Neural progenitor cell (in vitro differentiated cells): ENCODE data around the gene SERPINB10. TPM values are rescaled to one million over a fixed set of nuclear protein-coding genes. Genes with fewer than 3 reads are reported as not detected.

Source experiments
- DNase-seq: peaks from one replicate; pipeline ENCODE4 v3.0.0-alpha.2; 2016; ENCODE audit warnings: low spot score
- H2AFZ ChIP-seq: fragments of 200-600 bp; sonication (generic); replicated peaks from 2 replicates; pipeline ENCODE4 v1.6.1; 2016; ENCODE audit warnings: antibody characterized with exemption
- H3F3A ChIP-seq: fragments of 200-600 bp; sonication (generic); 2 replicates; pipeline ENCODE4 v1.6.1; 2016; ENCODE audit warnings: antibody characterized with exemption, low read depth
- H3K27ac ChIP-seq: fragments of 200-600 bp; sonication (generic); 2 replicates; pipeline ENCODE4 v1.5.1; 2016; ENCODE audit warnings: mild to moderate bottlenecking
- H3K27me3 ChIP-seq: fragments of 200-600 bp; sonication (generic); 2 replicates; pipeline ENCODE4 v1.6.1; 2016; ENCODE audit warnings: mild to moderate bottlenecking, moderate library complexity
- H3K36me3 ChIP-seq: fragments of 200-600 bp; sonication (generic); 2 replicates; pipeline ENCODE4 v1.5.1; 2016
- H3K4me1 ChIP-seq: fragments of 200-600 bp; sonication (generic); 2 replicates; pipeline ENCODE4 v1.6.1; 2016; ENCODE audit warnings: mixed run types
- H3K4me2 ChIP-seq: fragments of 200-600 bp; sonication (generic); 2 replicates; pipeline ENCODE4 v1.6.1; 2016
- H3K4me3 ChIP-seq: fragments of 200-600 bp; sonication (generic); 2 replicates; pipeline ENCODE4 v1.5.1; 2016
- H3K79me2 ChIP-seq: fragments of 200-600 bp; sonication (generic); 2 replicates; pipeline ENCODE4 v1.6.1; 2016; ENCODE audit warnings: low read depth
- H3K9ac ChIP-seq: fragments of 200-600 bp; sonication (generic); 2 replicates; pipeline ENCODE4 v1.6.1; 2016
- H3K9me3 ChIP-seq: fragments of 200-600 bp; sonication (generic); 2 replicates; pipeline ENCODE4 v1.5.1; 2016; ENCODE audit warnings: low read depth
- H4K20me1 ChIP-seq: fragments of 200-600 bp; sonication (generic); 2 replicates; pipeline ENCODE4 v1.6.1; 2016; ENCODE audit warnings: low read depth
- H3K27ac Mint-ChIP-seq: 3 replicates; pipeline ENCODE4 v1.8.0; 2021; ENCODE audit warnings: mixed read lengths
- H3K27me3 Mint-ChIP-seq: 2 replicates; pipeline ENCODE4 v1.8.0; 2022; ENCODE audit warnings: low read depth, mild to moderate bottlenecking, inconsistent platforms, moderate library complexity, mixed read lengths; ENCODE audit not compliant: insufficient read depth
- H3K36me3 Mint-ChIP-seq: 3 replicates; pipeline ENCODE4 v1.8.0; 2021; ENCODE audit warnings: mixed read lengths
- H3K4me1 Mint-ChIP-seq: 3 replicates; pipeline ENCODE4 v1.8.0; 2021; ENCODE audit warnings: mixed read lengths
- H3K4me3 Mint-ChIP-seq: 3 replicates; pipeline ENCODE4 v1.8.0; 2021; ENCODE audit warnings: mild to moderate bottlenecking, moderate library complexity, mixed read lengths
- H3K9me3 Mint-ChIP-seq: 3 replicates; pipeline ENCODE4 v1.8.0; 2020; ENCODE audit warnings: mixed read lengths
- CTCF ChIP-seq: fragments of 200-600 bp; sonication (generic); IDR thresholded peaks from 2 replicates; pipeline ENCODE4 v1.5.1; 2017; ENCODE audit warnings: antibody characterized with exemption, mild to moderate bottlenecking
- EZH2 ChIP-seq: fragments of 200-600 bp; sonication (generic); IDR thresholded peaks from 2 replicates; pipeline ENCODE4 v1.6.1; 2017; ENCODE audit warnings: antibody characterized with exemption, mild to moderate bottlenecking, moderate library complexity
- EZH2phosphoT487 ChIP-seq: fragments of 200-600 bp; sonication (generic); IDR thresholded peaks from 2 replicates; pipeline ENCODE4 v1.6.1; 2017; ENCODE audit warnings: antibody characterized with exemption
- total RNA-seq: library from RNA; depleted of rRNA; stranded (reverse); fragments of >200 nt; gene quantifications from 2 replicates; pipeline ENCODE4 v1.2.3, GENCODE V29; 2015; ENCODE audit warnings: low replicate concordance

Gene SERPINB10
- total RNA-seq, 1 donor from 2014 or later = not detected

- Histone ChIP-seq H3K79me2 (no peaks in the 10 kb centered on the region), H3K4me2 (no peak overlapping the region), H3K36me3 (no peaks in the 10 kb centered on the region), H3F3A (peaks cover 10% of the 10 kb centered on the region), H3K27ac (no peak overlapping the region), H3K4me3 (no peak overlapping the region), H2AFZ (no peak overlapping the region), H4K20me1 (no peaks in the 10 kb centered on the region), H3K9me3 (no peaks in the 10 kb centered on the region), H3K4me1 (peaks cover 7% of the 10 kb centered on the region), H3K9ac (no peak overlapping the region), H3K27me3 (peaks cover 27% of the 10 kb centered on the region)
- Mint-ChIP-seq H3K27ac (no peak overlapping the region), H3K4me1 (peaks cover 5% of the 10 kb centered on the region), H3K4me3 (no peak overlapping the region), H3K9me3 (peaks cover 2% of the 10 kb centered on the region), H3K36me3 (no peaks in the 10 kb centered on the region), H3K27me3 (peaks cover 6% of the 10 kb centered on the region)
- TF ChIP-seq CTCF (no peak), EZH2phosphoT487 (no peak), EZH2 (no peak)
- no peak for DNase-seq
These were observed 39.5 kb downstream of the SERPINB10 start for GRCh38 chr18:63947051-63947790.

- Histone ChIP-seq H3F3A (peaks cover 10% of the 10 kb centered on the region), H3K9ac (no peak within 1 kb of the TSS)
- no peak within 1 kb of the TSS for H3K27ac Mint-ChIP-seq
These were observed 41.4 kb downstream of the SERPINB10 start, which contains the start of gene HMSD for GRCh38 chr18:63949068-63949737. HMSD (plus strand) TSS chr18:63949301; CDS start chr18:63953456, 4,155 bp downstream.

GRCh38 chr18:63951302-63951705, 43.5 kb downstream of the SERPINB10 start:
- Histone ChIP-seq H2AFZ (no peak overlapping the region), H3K27me3 (peaks cover 27% of the 10 kb centered on the region), H3K9ac (no peak overlapping the region), H3K9me3 (no peaks in the 10 kb centered on the region), H3K4me2 (no peak overlapping the region), H3K4me3 (no peak overlapping the region), H3K79me2 (no peaks in the 10 kb centered on the region), H3F3A (peaks cover 10% of the 10 kb centered on the region), H3K36me3 (no peaks in the 10 kb centered on the region), H4K20me1 (no peaks in the 10 kb centered on the region), H3K27ac (no peak overlapping the region), H3K4me1 (peaks cover 7% of the 10 kb centered on the region)
- Mint-ChIP-seq H3K27ac (no peak overlapping the region), H3K4me3 (no peak overlapping the region), H3K4me1 (peaks cover 5% of the 10 kb centered on the region), H3K36me3 (no peaks in the 10 kb centered on the region), H3K27me3 (peaks cover 10% of the 10 kb centered on the region), H3K9me3 (no peaks in the 10 kb centered on the region)
- no peak for DNase-seq
- TF ChIP-seq EZH2phosphoT487 = no peak
- no peak for TF ChIP-seq CTCF
- TF ChIP-seq EZH2 = no peak

More at GRCh38 chr18:63949068-63949737, 41.4 kb downstream of the SERPINB10 start, which contains the start of gene HMSD:
- H3K9me3 Mint-ChIP-seq = peaks cover 2% of the 10 kb centered on the region
- DNase-seq = peak; percentile 84
- H3K4me2 ChIP-seq = peak within 1 kb of the TSS; percentile 77
- TF ChIP-seq CTCF = peak; percentile 54
- peak; percentile 38 for TF ChIP-seq EZH2
- TF ChIP-seq EZH2phosphoT487 = no peak
- peak within 1 kb of the TSS; percentile 39 for H3K4me3 ChIP-seq
- H3K36me3 ChIP-seq = no peaks in the 10 kb centered on the region
- peaks cover 6% of the 10 kb centered on the region for H3K27me3 Mint-ChIP-seq
- H3K27me3 ChIP-seq = peaks cover 27% of the 10 kb centered on the region
- H3K27ac ChIP-seq = no peak within 1 kb of the TSS
- H3K79me2 ChIP-seq = no peaks in the 10 kb centered on the region
- H3K36me3 Mint-ChIP-seq = no peaks in the 10 kb centered on the region
- peaks cover 7% of the 10 kb centered on the region for H3K4me1 ChIP-seq
- H2AFZ ChIP-seq = peak within 1 kb of the TSS; percentile 93
- H3K4me1 Mint-ChIP-seq = peaks cover 5% of the 10 kb centered on the region
- H3K4me3 Mint-ChIP-seq = peak within 1 kb of the TSS; percentile 27
- H4K20me1 ChIP-seq = no peaks in the 10 kb centered on the region
- no peaks in the 10 kb centered on the region for H3K9me3 ChIP-seq
